Fibroblast of skin of left biceps (primary cell): Measurements from ENCODE around the gene OBP2B.
A peak's percentile ranks its signal among the peaks of the same experiment; 100 is the strongest.
"Not testable (repeated sequence)": the region's sequence is repeated elsewhere in the genome, so short reads cannot be mapped to it uniquely, and the experiment has no call there.

Experiments
- DNase-seq, 2 experiments: peaks; one replicate each; pipeline ENCODE4 v3.0.0-alpha.2; 2013; ENCODE audit warnings: low read depth in 2 of 2

The OBP2B gene

DNA sequence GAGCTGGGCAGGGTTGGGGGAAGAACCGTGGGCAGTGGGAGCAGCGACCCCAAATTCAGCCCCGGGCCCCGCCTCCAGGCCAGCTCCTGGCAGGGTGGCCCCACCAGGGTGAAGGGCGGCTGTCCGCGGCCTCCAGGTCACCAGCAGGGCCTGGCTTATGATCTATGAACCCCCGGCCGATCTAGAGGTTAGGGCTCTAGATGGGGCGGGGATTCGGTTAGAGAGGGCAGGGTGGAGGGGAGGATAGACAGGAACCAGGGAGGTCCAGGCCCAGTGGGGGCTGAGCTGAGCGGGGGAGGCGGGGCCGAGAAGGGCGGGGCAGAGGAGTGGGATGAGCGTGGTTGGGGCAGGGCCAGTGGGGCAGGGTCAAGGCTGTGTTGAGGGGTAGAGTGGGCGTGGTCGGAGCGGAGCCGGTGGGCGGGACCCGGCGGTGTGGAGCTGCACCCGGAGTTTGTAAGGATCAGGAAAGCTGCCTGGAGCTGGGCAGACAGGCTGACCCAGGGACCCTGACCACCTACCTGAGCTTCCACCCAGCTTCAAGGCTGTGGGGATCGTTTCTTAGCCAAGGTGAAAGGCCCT is 29.3 kb upstream of the OBP2B start:
- peak in 1 of 2 experiments; percentile 4 for DNase-seq

DNA sequence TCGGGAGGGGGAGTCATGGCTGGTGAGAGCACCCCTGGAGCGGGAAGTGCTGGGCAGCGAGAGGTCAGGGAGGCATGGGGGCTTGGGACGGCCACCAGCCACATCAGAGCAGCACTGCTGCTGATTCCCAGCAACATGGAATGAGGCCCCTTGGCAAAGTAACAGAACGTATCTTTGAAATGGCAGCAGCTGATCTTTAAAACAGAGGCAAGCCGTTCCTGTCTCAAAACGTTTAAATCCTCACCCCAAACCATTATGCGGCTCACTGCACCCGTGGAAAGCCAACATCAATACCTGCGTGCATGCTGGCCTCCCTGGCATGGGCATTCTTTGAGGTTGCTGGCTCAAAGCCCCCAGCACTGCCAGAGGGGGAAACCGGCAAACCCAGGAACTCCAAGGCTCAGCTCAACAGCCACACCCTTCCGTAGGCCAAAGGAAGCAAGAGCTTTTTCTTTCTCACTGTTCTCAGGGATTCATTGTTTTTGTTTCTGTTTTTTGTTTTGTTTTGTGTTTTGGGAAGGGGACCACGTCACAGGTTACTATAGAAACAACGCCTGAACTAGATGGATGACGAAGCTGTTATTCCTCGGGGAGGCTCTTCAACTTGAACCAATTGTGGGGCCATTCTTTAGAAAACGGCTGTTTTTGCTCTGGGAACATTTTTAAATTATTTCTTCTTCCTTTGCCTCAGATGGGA is 28.1 kb upstream of the OBP2B start:
- DNase-seq: no peak

DNA sequence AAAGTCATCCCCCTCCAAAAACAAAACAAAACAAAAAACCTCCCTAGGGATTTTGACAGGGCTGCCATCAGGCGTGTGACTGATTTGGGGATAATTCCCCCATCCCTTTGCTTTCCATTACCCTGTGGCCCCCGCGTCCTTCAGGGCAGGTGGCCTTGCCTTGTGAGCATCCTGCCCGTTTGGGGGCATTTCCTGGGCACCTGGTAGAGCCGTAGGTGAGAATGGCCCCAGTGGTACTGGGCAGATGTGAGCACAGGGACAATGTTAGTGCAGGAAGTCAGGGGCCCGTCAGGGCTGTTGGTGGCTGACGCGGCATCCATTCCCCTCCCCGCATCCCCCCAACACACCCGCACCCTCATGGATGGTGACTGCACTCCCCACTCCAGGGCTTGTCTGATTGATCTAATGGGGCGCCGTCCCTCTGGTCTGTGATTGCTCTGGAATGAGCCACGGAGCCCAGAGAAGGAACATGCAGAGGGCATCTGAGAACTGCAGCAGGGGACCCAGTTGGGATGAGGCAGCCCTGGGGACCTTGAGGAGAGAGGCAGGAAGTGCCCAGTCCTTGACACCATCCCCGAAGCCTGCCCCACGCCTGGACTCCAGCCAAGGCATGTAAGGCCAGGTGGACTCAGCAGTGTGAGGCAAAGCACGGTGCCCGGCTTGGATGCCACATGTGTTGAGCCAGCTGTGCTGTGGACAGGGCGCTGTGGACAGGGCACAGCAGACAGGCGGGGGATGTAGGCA is 27.4 kb upstream of the OBP2B start:
- not testable (repeated sequence) for DNase-seq

DNA sequence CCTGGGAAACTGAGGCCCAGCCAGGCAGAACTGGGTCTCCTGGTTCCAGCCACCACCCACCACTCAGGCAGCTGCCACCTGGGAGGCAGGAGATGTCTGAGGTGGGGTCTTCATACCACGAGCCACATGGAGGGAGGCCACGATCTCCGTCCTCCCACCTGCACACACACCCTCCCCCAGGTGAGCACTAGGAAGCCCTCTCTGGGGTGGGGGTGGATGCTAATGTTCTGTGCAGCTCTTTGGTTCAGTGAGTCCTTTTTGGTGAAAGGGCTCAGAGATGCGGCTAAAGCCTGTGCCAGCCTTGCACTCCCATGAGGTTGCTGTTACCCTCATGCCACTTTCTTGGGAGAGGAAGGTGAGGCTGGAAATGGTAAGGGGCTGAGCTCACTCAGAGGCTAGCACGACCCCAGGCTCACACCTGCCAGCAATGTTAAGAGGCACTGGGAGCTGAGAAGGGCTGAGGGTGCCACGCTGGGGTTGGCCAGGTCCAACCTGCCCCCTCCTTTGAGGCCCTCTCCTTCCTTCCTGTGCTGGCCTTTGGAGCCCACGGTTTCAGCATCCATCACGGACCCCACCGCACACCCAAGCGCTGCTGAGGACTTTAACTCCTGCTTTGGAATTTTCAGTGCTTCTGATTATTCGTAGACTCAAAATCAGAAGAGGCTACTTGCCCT is 26.6 kb upstream of the OBP2B start:
- DNase-seq: no peak

DNA sequence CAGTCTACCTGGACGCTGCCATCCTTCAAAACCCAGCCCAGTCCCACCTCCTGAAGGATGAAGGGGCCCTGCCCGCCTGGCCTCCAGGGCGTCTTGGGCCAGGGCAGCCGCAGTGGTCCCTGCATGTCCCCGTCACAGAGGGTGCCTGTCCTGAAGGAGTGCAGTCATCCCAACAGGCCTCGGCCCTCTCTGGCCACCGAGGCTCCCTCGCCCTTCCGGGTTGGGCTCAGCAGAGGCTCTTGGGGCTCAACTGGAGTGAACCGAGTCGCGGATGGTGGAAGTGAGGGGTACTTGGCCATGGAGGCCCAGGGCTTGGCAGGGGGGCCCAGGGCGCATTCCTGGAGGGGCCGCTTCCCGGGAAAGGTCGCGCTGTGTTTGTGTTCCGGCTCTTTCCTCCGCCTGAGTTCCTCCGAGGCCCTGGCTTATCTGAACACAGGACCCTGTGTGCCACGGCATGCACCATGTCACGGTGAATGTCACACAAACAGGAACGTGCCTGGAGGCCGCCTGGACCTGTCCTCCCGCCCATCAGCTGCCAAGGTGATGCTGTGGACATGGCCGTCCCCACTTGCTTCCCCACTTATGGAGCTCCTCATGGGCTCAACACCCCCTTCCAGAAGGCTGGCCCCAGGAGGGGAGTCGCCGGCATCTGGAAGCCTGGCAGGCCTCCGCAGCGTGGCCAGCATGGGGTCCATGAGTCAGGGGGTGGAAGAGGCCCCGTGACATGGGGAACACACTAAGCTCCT is 25.7 kb upstream of the OBP2B start:
- no peak for DNase-seq

GRCh38 chr9:133233681-133234432 is 24.8 kb upstream of the OBP2B start:
- DNase-seq: no peak

- not testable (repeated sequence) for DNase-seq
Observed at GRCh38 chr9:133231934-133232568, 23.0 kb upstream of the OBP2B start.

DNA sequence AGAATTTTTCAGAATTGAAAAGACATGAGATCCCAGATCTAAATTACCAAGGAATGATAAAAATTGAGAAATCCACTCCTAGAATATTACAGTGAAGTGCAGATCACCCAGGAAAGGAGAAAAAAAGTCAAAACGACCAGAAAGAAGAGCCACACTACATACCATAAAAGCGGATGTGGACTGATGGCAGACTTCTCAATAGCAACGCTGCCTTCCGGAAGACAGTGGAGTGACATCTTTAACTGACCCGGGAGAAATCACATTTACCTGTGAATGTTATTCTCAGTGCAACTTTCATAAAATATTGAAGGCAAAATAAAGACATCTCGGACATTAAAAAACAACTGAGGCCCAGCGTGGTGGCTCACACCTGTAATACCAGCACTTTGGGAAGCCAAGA is 21.5 kb upstream of the OBP2B start:
- not testable (repeated sequence) for DNase-seq

GRCh38 chr9:133230093-133230492 is 21.0 kb upstream of the OBP2B start:
- DNase-seq: no peak

- DNase-seq: not testable (repeated sequence)
Observed at GRCh38 chr9:133228474-133229193, 19.6 kb upstream of the OBP2B start.

GRCh38 chr9:133227996-133228395 is 18.9 kb upstream of the OBP2B start:
- DNase-seq: not testable (repeated sequence)

GRCh38 chr9:133227242-133227860 is 18.3 kb upstream of the OBP2B start:
- DNase-seq: no peak

DNA sequence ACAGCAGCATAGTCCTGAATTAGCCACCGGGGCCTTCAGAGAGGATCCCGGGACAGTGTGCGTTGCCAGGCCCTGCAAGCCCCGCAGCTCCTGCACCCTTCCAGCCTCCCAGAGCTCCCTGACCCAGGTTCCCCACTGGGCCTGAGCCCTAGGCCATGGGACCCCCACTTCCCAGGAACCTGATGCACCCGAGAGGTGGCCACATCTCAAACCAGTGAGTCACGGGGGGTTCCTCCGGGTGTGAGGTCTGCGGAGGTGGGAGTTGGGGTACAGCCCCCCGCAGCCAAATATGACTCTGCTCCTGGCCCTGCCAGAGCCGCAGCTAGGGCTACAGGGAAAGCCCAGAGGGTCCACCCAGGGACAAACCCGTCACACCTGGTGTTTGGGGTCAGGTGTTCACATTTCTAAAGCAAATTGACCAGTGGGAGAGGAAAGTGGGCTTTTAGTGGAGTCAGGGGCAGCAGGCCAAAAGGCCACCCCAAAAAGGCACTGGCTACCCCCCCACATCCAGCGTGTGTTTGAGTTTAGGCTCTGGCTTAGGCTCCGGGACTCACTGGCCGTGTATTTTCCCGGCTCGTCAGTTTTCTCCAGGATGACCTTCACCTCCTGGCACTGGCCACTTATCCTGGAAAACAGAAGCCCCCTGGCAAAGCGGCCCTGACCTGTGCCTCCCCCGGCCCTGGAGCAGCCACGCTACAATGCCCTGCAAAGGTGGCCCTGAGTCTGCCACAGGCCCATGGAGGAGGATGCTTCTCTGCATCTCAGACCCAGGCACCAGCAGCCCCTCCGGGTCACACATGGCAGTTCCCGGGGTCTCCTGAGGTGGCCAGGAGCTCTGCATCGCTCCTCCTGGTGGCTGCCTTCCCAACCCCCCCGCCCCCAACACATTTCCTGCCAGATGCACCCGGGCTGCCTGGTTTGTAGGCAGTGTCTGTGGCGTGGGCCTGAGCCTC is 17.4 kb upstream of the OBP2B start:
- no peak for DNase-seq

DNA sequence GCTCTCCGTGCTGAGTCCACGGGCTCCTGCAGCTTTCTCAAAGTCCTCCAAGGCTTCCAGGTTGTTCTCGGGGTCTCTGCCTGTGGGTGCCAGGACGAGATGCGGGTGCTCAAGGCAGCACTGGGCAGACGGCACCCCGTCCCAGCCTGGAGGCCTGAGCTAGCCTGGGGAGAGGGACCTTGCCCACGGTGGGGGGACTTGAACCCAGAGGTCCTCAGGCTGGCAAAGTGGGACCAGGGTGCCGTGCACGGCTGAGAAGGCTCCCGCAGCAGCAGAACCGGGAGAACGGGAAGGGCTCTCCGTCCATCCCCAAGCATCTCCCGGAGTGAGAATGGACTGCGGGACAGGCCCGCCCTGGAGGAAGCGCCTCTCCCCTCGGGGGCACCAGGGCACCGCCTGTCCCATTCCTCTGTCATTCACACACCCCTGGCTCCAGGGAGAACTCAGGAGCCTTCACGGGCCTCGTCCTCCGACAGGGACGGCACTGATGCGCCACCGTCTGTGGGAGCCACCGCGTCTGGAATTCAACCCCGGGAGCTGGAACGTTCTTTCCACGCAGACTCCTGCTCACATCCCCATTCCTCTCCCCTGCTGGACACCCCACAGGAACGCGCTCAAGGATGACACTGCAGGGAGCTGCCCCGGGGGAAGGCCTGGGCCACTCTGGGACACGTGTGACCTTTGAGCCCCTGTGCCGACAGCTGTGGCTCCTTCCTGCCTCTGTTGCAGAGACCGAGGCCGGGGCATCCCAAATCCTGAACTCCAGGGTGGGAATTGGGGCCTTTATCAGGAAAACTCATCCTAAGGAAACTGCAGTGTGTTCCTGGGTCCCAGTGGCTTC is 16.3 kb upstream of the OBP2B start:
- DNase-seq: no peak

DNA sequence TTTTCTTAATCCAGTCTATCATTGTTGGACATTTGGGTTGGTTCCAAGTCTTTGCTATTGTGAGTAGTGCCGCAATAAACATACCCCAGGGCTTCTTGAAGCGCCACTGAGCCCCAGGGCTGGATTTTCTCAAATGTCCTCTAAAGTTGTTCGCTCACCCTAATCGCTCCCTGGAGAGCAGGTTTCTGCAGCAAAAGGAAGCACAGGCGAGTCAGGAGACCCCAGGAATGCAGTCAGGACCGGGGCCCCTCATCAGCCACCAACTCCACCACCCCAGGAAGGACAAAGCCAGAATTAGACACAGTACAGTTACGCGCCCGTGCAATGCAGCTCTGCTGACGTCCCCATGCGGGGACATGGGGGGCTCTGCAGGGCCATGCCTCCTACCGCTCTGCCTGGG is 15.7 kb upstream of the OBP2B start:
- no peak for DNase-seq

GRCh38 chr9:133223159-133223756 is 14.2 kb upstream of the OBP2B start:
- DNase-seq: not testable (repeated sequence)

GRCh38 chr9:133221994-133222393 is 12.9 kb upstream of the OBP2B start:
- not testable (repeated sequence) for DNase-seq
